ENCODE measurements around the gene RELCH.

DNA sequence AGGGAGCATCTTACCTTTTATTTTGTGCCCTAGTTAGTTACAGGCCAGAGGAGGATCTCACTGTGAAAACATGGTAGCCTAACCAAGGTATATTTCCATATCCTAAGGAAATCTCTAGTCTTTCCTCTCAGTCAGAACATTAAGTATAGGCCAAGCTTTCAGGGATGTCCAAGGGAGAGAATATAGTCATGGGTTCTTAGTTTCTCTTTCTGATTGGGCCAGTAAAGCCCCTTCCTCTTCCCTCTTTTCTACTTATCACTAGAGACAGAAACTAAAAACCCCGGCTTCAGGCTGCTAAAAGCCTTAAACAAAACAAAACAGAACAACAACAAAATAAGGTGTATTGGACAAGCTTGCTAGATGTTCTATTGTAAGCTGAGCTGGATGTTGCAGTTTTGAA is 93.7 kb downstream of the RELCH start:
- TF ChIP-seq, protein P1, sequence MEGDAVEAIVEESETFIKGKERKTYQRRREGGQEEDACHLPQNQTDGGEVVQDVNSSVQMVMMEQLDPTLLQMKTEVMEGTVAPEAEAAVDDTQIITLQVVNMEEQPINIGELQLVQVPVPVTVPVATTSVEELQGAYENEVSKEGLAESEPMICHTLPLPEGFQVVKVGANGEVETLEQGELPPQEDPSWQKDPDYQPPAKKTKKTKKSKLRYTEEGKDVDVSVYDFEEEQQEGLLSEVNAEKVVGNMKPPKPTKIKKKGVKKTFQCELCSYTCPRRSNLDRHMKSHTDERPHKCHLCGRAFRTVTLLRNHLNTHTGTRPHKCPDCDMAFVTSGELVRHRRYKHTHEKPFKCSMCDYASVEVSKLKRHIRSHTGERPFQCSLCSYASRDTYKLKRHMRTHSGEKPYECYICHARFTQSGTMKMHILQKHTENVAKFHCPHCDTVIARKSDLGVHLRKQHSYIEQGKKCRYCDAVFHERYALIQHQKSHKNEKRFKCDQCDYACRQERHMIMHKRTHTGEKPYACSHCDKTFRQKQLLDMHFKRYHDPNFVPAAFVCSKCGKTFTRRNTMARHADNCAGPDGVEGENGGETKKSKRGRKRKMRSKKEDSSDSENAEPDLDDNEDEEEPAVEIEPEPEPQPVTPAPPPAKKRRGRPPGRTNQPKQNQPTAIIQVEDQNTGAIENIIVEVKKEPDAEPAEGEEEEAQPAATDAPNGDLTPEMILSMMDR (IDR thresholded peaks at IDR 0.05): no peak
- TF ChIP-seq POLR2A (IDR thresholded peaks at IDR 0.05) (no peak), EP300 (IDR thresholded peaks at IDR 0.05) (no peak)

Measured in stomach (tissue), 4 donors.